ENCODE results near the gene EIF2S1. TPM values are rescaled to one million over a fixed set of nuclear protein-coding genes. Genes with fewer than 3 reads are reported as not detected.

Gene EIF2S1
- total and polyA plus RNA-seq, 2 of the 13 experiments (the other 11 are each of a cell fraction or from before 2014, with no cell fraction given) = 49.1 to 246 TPM

DNA sequence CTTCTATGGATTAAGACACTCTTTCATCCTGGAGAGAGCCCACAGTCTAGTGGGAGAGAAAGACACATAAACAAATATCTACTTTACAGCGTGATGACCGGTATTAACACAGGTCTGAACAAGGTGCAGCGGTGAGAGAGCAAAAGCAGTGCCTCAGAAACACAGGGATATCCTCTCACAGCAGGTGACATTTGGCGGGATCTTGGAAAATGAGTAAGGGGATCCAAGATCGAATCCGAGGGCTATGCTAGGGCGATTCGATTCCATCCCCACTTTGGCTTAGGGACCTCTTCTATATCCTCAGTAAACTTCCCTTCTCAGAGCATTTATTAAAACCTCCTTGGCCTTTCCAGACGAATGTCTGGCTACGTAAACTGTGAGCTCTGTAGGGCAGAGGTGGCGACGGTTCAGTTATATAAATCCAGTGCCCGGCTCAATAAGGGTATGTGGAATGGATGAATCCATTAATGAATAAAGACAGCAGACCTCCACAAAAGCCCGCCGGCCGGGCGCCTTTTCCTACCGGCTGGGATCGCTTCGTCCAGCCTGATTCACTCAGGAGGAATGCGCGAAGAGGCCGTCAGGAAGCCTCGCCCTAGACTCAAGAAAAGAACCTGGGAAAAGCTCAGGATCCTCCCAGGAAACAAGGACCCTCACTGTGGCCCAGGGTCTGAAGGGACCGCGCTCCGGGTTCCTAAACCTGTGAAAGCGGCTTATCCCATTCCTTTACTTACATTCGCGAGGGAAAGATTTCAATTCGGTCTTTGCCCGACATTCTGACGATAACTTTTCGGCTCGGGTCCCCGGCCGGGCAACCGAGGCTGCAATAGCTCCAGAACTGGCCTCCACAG lies 979 bp upstream of the EIF2S1 start (continued):
- peak; percentile 12; the same call in 1 of the 2 replicates for TF ChIP-seq ZNF230 (CRISPR knock-in tag; IDR thresholded peaks at IDR 0.05)
- 0 out of 2 replicates have a peak, but pooled peaks have one; percentile 37 for TF ChIP-seq ZNF256 (CRISPR knock-in tag; conservative IDR thresholded peaks at IDR 0.05)
- TF ChIP-seq, protein P1, sequence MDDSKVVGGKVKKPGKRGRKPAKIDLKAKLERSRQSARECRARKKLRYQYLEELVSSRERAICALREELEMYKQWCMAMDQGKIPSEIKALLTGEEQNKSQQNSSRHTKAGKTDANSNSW (CRISPR knock-in tag; IDR thresholded peaks at IDR 0.05; ENCODE audit: borderline replicate concordance) = no peak
- TF ChIP-seq ZNF605 (CRISPR knock-in tag; IDR thresholded peaks at IDR 0.05) = peak; percentile 47
- TF ChIP-seq, protein P2, sequence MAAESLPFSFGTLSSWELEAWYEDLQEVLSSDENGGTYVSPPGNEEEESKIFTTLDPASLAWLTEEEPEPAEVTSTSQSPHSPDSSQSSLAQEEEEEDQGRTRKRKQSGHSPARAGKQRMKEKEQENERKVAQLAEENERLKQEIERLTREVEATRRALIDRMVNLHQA (CRISPR knock-in tag; IDR thresholded peaks at IDR 0.05) = no peak
- 0 out of 2 replicates have a peak, but pooled peaks have one; percentile 1 for TF ChIP-seq ZSCAN21 (CRISPR knock-in tag; IDR thresholded peaks at IDR 0.05; ENCODE audit: borderline replicate concordance)
- 0 out of 2 replicates have a peak, but pooled peaks have one; percentile 59 for TF ChIP-seq ZNF430 (CRISPR knock-in tag; IDR thresholded peaks at IDR 0.05)
- TF ChIP-seq NRL (CRISPR knock-in tag; IDR thresholded peaks at IDR 0.05; ENCODE audit: borderline replicate concordance) = 0 out of 2 replicates have a peak, but pooled peaks have one; percentile 25
- TF ChIP-seq ZNF670 (CRISPR knock-in tag; IDR thresholded peaks at IDR 0.05; ENCODE audit: borderline replicate concordance) = 0 out of 2 replicates have a peak, but pooled peaks have one; percentile 7
- TF ChIP-seq, protein P3, sequence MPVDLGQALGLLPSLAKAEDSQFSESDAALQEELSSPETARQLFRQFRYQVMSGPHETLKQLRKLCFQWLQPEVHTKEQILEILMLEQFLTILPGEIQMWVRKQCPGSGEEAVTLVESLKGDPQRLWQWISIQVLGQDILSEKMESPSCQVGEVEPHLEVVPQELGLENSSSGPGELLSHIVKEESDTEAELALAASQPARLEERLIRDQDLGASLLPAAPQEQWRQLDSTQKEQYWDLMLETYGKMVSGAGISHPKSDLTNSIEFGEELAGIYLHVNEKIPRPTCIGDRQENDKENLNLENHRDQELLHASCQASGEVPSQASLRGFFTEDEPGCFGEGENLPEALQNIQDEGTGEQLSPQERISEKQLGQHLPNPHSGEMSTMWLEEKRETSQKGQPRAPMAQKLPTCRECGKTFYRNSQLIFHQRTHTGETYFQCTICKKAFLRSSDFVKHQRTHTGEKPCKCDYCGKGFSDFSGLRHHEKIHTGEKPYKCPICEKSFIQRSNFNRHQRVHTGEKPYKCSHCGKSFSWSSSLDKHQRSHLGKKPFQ (CRISPR knock-in tag; IDR thresholded peaks at IDR 0.05; ENCODE audit: insufficient replicate concordance) = peak; percentile 67
- no peak for TF ChIP-seq HCFC1 (IDR thresholded peaks at IDR 0.05; ENCODE audit: low read depth, low read length)
- TF ChIP-seq ZNF878 (CRISPR knock-in tag; IDR thresholded peaks at IDR 0.05) = 0 out of 2 replicates have a peak, but pooled peaks have one; percentile 5
- TF ChIP-seq, protein P4, sequence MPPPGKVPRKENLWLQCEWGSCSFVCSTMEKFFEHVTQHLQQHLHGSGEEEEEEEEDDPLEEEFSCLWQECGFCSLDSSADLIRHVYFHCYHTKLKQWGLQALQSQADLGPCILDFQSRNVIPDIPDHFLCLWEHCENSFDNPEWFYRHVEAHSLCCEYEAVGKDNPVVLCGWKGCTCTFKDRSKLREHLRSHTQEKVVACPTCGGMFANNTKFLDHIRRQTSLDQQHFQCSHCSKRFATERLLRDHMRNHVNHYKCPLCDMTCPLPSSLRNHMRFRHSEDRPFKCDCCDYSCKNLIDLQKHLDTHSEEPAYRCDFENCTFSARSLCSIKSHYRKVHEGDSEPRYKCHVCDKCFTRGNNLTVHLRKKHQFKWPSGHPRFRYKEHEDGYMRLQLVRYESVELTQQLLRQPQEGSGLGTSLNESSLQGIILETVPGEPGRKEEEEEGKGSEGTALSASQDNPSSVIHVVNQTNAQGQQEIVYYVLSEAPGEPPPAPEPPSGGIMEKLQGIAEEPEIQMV (CRISPR knock-in tag; IDR thresholded peaks at IDR 0.05; ENCODE audit: low read depth) = 0 out of 2 replicates have a peak, but pooled peaks have one; percentile 7
- 0 out of 2 replicates have a peak, but pooled peaks have one; percentile 57 for TF ChIP-seq ZNF567 (CRISPR knock-in tag; IDR thresholded peaks at IDR 0.05; ENCODE audit: borderline replicate concordance)
- no peak for TF ChIP-seq ZSCAN30 (CRISPR knock-in tag; IDR thresholded peaks at IDR 0.05)
- no peak for TF ChIP-seq CBX5 (CRISPR knock-in tag; IDR thresholded peaks at IDR 0.05; ENCODE audit: borderline replicate concordance)
- TF ChIP-seq ZNF629 (CRISPR knock-in tag; conservative IDR thresholded peaks at IDR 0.05) = 0 out of 2 replicates have a peak, but pooled peaks have one; percentile 4
- TF ChIP-seq NFKB2 (CRISPR knock-in tag; IDR thresholded peaks at IDR 0.05; ENCODE audit: borderline replicate concordance) = peak; percentile 45; the same call in 1 of the 2 replicates
- TF ChIP-seq PHF5A (CRISPR knock-in tag; IDR thresholded peaks at IDR 0.05; ENCODE audit: low read depth, unreplicated experiment) = no peak
- TF ChIP-seq ZNF713 (CRISPR knock-in tag; IDR thresholded peaks at IDR 0.05) = 0 out of 2 replicates have a peak, but pooled peaks have one; percentile 47
- no peak for TF ChIP-seq ZNF101 (CRISPR knock-in tag; IDR thresholded peaks at IDR 0.05; ENCODE audit: borderline replicate concordance, low read depth)
- no peak for TF ChIP-seq IRX3 (CRISPR knock-in tag; IDR thresholded peaks at IDR 0.05; ENCODE audit: borderline replicate concordance, low read depth)
- no peak; the same call in 1 of the 2 replicates for TF ChIP-seq ZNF547 (CRISPR knock-in tag; IDR thresholded peaks at IDR 0.05)
- no peak for TF ChIP-seq ATF7 (IDR thresholded peaks at IDR 0.05)
- 0 out of 2 replicates have a peak, but pooled peaks have one; percentile 17 for TF ChIP-seq ATF7 (CRISPR knock-in tag; IDR thresholded peaks at IDR 0.05)
- TF ChIP-seq BRCA1 (CRISPR knock-in tag; IDR thresholded peaks at IDR 0.05) = peak; percentile 72; the same call in 1 of the 2 replicates
